Prostate gland (tissue), 2 donors: ENCODE results near the gene NOP16. TPM values are rescaled to one million over a fixed set of nuclear protein-coding genes. Genes with fewer than 3 reads are reported as not detected.

ENCODE experiments used
- DNase-seq: peaks from one replicate; pipeline ENCODE4 v3.0.0-alpha.2; 2019; ENCODE audit warnings: low spot score
- H3K27ac ChIP-seq, 2 donors: fragments of 200-600 bp; sonication (generic); 2 replicates each; pipeline ENCODE4 v1.5.1; 2017 to 2019
- H3K27me3 ChIP-seq: fragments of 200-600 bp; sonication (generic); replicated peaks from 2 replicates; pipeline ENCODE4 v1.5.1; 2019; ENCODE audit not compliant: insufficient read depth
- H3K36me3 ChIP-seq, 2 donors: fragments of 200-600 bp; sonication (generic); 1 replicate in 1 of 2; 2 replicates in 1 of 2; pipeline versions ENCODE4 v1.5.1 to v1.8.1; 2017 to 2019
- H3K4me1 ChIP-seq: fragments of 200-600 bp; sonication (generic); replicated peaks from 2 replicates; pipeline ENCODE4 v1.5.1; 2019
- H3K4me3 ChIP-seq, 2 donors: fragments of 200-600 bp; sonication (generic); 2 replicates each; pipeline ENCODE4 v1.5.1; 2017 to 2019
- H3K9me3 ChIP-seq: fragments of 200-600 bp; sonication (generic); 2 replicates; pipeline ENCODE4 v1.5.1; 2017
- POLR2A ChIP-seq: fragments of 450-650 bp; IDR thresholded peaks from one replicate; pipeline ENCODE4 v1.6.1; 2016; ENCODE audit warnings: antibody characterized with exemption, mild to moderate bottlenecking
- POLR2AphosphoS5 ChIP-seq: sonication (generic); formaldehyde crosslinking; IDR thresholded peaks from one replicate; pipeline ENCODE4 v1.6.1; 2017; ENCODE audit warnings: antibody characterized with exemption
- WGBS: methylation state at CpG from one replicate; pipeline ENCODE4 v1.1.5; 2018; 5-methylcytosine and 5-hydroxymethylcytosine counted together
- intact Hi-C: fragments of 100-400 bp; cut with DNase I; formaldehyde crosslinking; loops from one replicate; pipeline ENCODE4 v1.14.2; 2022
- microRNA counts, 2 donors: library from miRNA; unstranded; fragments of <30 nt; microRNA quantifications; one replicate each; lab custom pipeline; 2016 to 2017
- microRNA-seq: library from miRNA; unstranded; fragments of <30 nt; microRNA quantifications from one replicate; pipeline ENCODE4, GENCODE V29; 2016
- small RNA-seq, 2 donors: library from RNA; depleted of rRNA; stranded (forward); fragments of <200 nt; gene quantifications; one replicate each; pipeline ENCODE3, GENCODE V24; 2016
- total RNA-seq, 2 donors: library from RNA; depleted of rRNA; stranded (reverse); fragments of >200 nt; gene quantifications; one replicate each; pipeline ENCODE4 v1.1.0, GENCODE V29; 2016
- TF ChIP-seq, protein P1 (sequence below), 4 experiments: fragments of 200-600 bp in 2 of 4; fragments of 450-650 bp in 2 of 4; sonication (generic) in 2 of 4; IDR thresholded peaks; 1 replicate in 3 of 4; 2 replicates in 1 of 4; pipeline ENCODE4 v1.5.1; 2016 to 2019; ENCODE audit warnings: antibody characterized with exemption in 4 of 4, mild to moderate bottlenecking in 2 of 4, moderate library complexity in 2 of 4

The NOP16 gene
- total RNA-seq, 2 donors from 2014 or later: 10.8 to 11.6 TPM

DNA sequence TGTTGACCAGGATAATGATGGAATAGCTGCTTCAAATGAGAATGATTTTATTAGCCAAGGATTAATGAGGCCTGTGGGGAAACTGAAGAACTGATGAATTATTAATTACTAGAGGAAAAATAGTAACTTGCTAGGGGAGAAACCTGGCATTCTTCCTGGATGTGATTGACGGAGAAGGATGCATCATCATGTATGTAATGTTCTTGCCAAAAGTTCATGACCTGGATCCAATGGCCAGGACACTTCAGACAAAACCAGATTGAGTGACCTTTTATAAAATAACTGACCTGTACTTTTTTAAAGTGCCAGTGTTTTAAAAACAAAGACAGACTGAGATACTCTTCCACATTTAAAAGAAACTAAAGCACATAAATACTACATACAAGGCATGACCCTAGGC lies 50.5 kb downstream of the NOP16 start:
- H3K36me3 ChIP-seq: no peaks in the 10 kb centered on the region
- no peaks in the 10 kb centered on the region for H3K27me3 ChIP-seq
- no peak overlapping the region for H3K27ac ChIP-seq
- no peak for DNase-seq
- TF ChIP-seq, protein P1, sequence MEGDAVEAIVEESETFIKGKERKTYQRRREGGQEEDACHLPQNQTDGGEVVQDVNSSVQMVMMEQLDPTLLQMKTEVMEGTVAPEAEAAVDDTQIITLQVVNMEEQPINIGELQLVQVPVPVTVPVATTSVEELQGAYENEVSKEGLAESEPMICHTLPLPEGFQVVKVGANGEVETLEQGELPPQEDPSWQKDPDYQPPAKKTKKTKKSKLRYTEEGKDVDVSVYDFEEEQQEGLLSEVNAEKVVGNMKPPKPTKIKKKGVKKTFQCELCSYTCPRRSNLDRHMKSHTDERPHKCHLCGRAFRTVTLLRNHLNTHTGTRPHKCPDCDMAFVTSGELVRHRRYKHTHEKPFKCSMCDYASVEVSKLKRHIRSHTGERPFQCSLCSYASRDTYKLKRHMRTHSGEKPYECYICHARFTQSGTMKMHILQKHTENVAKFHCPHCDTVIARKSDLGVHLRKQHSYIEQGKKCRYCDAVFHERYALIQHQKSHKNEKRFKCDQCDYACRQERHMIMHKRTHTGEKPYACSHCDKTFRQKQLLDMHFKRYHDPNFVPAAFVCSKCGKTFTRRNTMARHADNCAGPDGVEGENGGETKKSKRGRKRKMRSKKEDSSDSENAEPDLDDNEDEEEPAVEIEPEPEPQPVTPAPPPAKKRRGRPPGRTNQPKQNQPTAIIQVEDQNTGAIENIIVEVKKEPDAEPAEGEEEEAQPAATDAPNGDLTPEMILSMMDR (IDR thresholded peaks at IDR 0.05): no peak
- TF ChIP-seq POLR2A (no peak), POLR2AphosphoS5 (no peak)
- no peaks in the 10 kb centered on the region for H3K9me3 ChIP-seq
- no peak overlapping the region for H3K4me3 ChIP-seq
- WGBS: 53% methylated on average over 1 of the region's 1 CpG
- intact Hi-C loops: no loop called here
- H3K4me1 ChIP-seq: no peaks in the 10 kb centered on the region

- Histone ChIP-seq H3K36me3 (no peaks in the 10 kb centered on the region), H3K4me1 (no peaks in the 10 kb centered on the region), H3K27me3 (no peaks in the 10 kb centered on the region), H3K9me3 (no peaks in the 10 kb centered on the region), H3K4me3 (no peak overlapping the region), H3K27ac (no peak overlapping the region)
- TF ChIP-seq POLR2AphosphoS5 (no peak), POLR2A (no peak)
- TF ChIP-seq, protein P1 (IDR thresholded peaks at IDR 0.05): no peak
- no peak for DNase-seq
- intact Hi-C loops: no loop called here
Observed at GRCh38 chr5:176334031-176334770, 54.2 kb downstream of the NOP16 start.

MicroRNAs encoded within 50 kb of the gene (microRNA counts, 767-probe panel; counts per million panel counts)
- 0 to 431 counts per million in 2 donors for microRNA hsa-miR-1271-5p (lab: Ali Mortazavi, UCI)

Small RNA genes within 50 kb of the gene (microRNA-seq; reads per million reads assigned to microRNA genes)
- gene MIR1271: 8.8 reads per million, percentile 49 among the genes with 10 or more reads in this experiment

Small RNA genes within 50 kb of the gene (small RNA-seq; reads per million reads assigned to genes)
- 2.7 to 7.4 reads per million in 2 donors for gene MIR1271

Other genes starting within 250 kb of the NOP16 start
- 10 to 100 TPM; 15.9 to 57.9 TPM for gene SIMC1, start 150.2 kb downstream of the NOP16 start, total RNA-seq
- gene KIAA1191, start 26.8 kb downstream of the NOP16 start, total RNA-seq: 100 to 1,000 TPM; 107 to 119 TPM
- gene ARL10, start 23.1 kb downstream of the NOP16 start, total RNA-seq: 1 to 10 TPM; 2.4 to 8.2 TPM
- 100 to 1,000 TPM; 172 to 203 TPM for gene HIGD2A, start 153 bp upstream of the NOP16 start, total RNA-seq
- gene CLTB, start 27.9 kb upstream of the NOP16 start, total RNA-seq: 100 to 1,000 TPM; 105 to 125 TPM
- gene FAF2, start 59.8 kb upstream of the NOP16 start, total RNA-seq: 10 to 100 TPM; 36.8 to 43.5 TPM
- gene RNF44, start 148.8 kb upstream of the NOP16 start, total RNA-seq: 10 to 100 TPM; 26.4 to 43.3 TPM
- 1 to 10 TPM in 1 of 2 donors, not detected in 1; 1.1 TPM for gene CDHR2, start 160.7 kb upstream of the NOP16 start, total RNA-seq
- gene GPRIN1, start 221.6 kb upstream of the NOP16 start, total RNA-seq: 1 to 10 TPM in 1 of 2 donors, under 1 TPM in 1; 0.14 to 6.6 TPM
- gene SNCB, start 241.9 kb upstream of the NOP16 start, total RNA-seq: not detected
- gene EIF4E1B, start 242.1 kb upstream of the NOP16 start, total RNA-seq: 1 to 10 TPM in 1 of 2 donors, not detected in 1; 1.6 TPM